ENCODE results near the gene CASZ1.

Gene CASZ1

DNA sequence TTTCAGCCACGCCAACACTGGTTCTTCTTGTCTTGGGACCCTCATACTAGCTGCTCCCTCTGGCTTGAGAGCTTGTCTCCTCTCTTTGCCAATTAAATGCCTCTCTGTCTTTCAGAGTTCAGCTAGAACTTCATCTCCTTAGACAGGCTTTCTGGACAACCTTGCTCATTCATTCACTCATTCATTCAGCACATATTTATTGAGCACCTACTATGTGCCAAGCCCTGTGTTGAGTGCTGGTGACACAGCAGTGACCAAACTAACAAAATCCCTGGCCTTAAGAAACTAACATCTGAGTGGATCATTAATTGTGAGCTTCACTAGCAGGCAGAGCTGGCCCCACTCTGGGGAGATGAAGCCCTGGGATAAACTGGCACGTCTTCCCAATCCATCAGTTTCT lies 24.9 kb upstream of the CASZ1 start:
- no peak for DNase-seq (ENCODE audit: low spot score)

DNA sequence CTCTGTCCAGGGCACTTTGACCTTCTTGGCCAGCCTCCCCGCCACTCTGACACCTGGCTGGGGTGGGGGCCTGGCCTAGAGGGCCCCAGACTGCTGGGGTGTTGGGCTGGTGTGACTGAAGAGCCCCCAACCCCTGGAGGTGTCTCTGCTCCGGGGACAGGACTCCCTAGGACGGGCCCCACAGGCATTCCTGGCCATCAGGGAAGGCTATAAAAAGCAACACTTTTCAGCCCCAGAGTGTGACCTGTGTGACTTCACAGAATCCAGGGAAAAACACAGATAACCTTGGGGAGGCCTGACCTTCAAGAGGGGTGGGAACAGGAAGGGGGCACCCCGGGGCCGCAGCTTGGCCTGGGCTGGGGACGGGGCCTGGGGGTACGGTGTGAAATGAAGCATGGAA lies 24.0 kb upstream of the CASZ1 start:
- no peak for DNase-seq (ENCODE audit: low spot score)

- no peak for DNase-seq (ENCODE audit: low spot score)
Measured at GRCh38 chr1:10819198-10819901, 22.9 kb upstream of the CASZ1 start.

- no peak for DNase-seq (ENCODE audit: low spot score)
Measured at GRCh38 chr1:10818262-10819197, 22.1 kb upstream of the CASZ1 start.

- DNase-seq (ENCODE audit: low spot score) = no peak
Measured at GRCh38 chr1:10816743-10817369, 20.4 kb upstream of the CASZ1 start.

GRCh38 chr1:10816233-10816632 lies 19.8 kb upstream of the CASZ1 start:
- DNase-seq (ENCODE audit: low spot score) = no peak

DNA sequence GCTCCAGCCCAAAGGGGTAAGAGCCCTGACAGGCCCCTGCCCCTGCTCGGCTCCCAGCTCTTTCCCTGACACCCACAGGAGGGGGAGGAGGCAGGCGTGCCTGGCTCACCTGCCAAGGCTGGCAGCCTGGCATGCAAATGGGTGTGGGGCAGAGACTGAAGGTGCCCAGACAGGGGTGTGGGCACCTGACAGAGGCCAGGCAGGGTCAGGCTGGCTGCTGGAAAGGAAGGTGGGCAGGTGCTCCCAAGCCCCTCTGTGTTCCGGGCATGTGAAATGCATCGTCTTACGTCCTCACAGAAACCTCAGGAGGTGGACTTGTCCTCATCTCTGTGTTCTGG lies 19.4 kb upstream of the CASZ1 start:
- DNase-seq (ENCODE audit: low spot score) = no peak

DNA sequence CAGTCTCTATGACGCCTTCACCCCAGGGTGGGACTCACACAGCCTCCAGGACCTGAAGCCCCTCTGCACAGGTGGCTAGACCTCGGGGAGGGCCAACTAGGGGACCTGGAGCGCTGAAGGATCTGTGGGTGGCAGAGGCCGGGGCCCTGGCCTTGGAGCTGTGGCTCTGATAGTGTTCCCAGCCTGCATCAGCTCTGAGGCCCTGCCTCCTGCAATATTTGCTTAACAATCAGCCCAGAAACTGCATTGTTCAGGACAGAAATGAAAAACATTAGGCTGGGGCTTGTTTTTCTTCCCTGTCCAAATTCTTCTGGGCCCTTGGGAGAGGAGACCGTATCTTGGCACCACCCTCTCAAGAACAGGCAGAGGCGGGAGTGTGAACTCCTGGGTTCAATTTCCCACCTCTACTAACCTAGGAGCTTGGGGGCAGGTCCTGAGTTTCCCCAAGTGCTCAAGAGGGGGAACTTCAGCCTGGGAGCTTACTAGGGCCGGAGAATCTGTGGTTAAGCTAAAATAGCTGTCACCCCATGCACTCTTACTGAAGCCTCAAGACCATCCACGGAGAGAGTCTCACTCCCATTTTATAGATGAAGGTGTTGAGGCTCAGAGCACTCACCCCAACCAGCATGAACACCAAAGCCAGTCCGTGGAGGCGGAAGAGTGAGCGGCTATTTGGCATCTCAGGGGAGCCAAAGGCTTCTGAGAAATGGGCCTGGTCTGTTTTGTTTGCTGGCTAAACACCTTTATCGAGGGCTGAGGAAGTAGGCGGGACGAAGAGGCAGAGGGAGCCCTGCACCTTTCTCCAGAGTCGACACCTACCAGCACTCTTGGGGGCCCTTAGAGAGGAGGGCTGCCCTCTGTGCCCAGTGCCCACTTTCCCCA lies 18.8 kb upstream of the CASZ1 start:
- no peak for DNase-seq (ENCODE audit: low spot score)

DNA sequence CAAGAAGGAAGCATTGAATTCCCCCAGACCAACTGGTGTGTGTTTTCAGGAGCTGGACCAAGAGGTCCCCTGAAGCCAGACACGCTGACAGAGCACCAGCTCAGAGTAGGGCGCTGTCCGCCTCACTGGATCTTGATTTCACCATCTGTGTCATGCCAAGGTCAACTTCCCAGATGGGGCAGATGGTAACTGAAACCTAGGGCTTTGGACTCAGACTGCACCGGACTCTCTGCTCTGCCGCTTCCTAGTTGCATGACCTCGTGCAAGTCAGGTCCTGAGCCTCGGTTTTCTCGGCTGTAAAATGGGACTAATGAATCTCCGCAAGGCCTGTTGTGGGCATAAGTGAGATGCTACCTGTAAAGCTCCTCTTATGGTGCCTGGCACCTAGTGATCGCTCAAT lies 17.9 kb upstream of the CASZ1 start:
- no peak for DNase-seq (ENCODE audit: low spot score)

DNA sequence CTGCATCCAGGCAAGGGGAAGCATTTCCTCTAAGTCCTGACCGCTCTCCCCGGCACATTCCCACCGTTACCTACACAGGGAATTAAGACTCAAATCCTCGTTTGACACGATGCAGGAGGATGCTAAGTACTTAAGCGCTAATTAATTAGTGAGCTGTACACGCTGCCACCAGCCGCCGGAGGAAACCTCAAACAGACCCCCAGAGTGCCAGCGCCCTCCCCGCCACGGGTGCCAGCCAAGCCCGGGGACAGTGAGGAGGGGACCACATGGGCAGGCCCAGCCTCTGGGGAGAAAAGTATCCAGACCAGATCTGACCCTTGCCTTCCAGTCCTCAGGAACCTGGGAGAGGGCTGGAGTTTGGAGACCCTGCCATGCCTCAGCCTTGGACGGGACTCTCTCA lies 17.4 kb upstream of the CASZ1 start:
- no peak for DNase-seq (ENCODE audit: low spot score)

- no peak for DNase-seq (ENCODE audit: low spot score)
Measured at GRCh38 chr1:10812387-10812915, 16.0 kb upstream of the CASZ1 start.

DNA sequence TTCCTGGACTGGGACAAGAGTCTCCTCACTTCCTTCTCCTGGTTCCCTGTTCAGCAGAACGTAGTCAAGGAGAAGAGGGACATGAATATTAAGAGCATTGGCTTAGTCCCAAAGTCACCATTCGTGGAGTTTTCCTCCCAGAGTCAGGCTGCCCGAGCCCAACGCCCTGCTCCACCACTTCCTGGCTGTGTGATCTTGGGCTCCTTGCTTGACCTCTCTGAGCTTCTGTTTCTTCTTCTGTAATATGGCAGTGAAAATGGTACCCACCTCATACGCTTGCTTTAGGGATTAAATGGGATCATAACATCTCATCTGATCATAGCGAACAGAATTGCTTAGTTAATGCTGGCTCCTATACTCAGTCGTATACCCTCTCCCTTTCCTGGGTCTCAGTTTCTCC lies 12.0 kb upstream of the CASZ1 start:
- DNase-seq (ENCODE audit: low spot score) = no peak

GRCh38 chr1:10806966-10807365 lies 10.5 kb upstream of the CASZ1 start:
- DNase-seq (ENCODE audit: low spot score) = no peak

GRCh38 chr1:10803971-10804820 lies 7.8 kb upstream of the CASZ1 start:
- no peak for DNase-seq (ENCODE audit: low spot score)

DNA sequence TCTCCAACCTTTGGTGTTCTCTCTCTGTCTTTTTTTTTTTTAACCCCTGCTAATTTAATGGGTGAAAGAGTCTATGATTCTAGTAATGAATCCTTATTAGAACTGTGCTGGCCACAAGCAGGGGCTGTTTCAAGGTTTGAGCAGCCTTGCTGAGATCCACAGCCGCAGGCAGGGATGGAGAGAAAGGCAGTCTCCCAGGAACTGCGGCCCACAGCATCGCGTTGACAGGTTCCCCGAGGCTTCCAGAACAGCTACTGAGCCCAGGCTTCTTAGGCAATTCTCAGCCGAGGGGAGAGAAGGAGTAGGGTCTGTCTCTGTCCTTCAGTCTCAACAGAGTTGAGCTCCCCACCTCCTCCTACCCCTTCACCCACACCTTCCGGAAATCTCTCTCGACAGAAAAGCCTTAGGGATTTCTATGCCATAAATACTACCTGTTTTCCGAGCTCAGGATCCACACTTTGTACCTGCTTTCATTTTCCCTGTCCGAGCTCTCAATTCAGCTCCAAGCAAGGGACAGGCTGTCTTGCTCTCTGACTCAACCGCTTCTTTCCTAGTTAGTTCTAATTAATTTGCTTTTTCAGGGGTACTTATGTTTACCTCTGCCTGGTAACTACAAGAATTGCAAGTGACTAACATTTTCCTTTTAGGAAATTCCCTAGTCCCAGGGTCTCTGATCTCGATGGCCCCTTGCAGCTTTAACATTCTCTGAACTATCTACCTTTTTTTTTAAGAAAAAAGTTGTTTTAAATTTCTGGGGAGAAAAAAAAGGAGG lies 6.7 kb upstream of the CASZ1 start:
- DNase-seq (ENCODE audit: low spot score) = no peak

DNA sequence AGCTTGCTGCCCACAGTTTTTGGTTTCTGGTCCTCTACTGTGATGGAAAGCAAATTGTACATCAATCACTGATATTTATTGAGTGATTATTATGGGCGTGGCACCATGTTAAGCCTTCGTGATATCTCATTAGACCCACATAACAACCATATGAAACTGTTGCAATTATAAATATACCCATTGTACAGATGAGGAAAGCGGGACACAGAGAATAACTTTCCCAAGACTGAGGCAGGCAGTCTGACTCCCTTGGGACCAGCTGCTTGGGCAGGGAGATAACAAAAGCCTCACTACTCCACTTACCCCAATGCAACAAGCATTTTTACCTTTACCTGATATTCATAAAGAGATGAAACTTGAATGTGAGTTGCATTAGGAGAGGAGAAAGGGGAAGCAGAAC lies 4.3 kb upstream of the CASZ1 start:
- DNase-seq (ENCODE audit: low spot score) = no peak

- no peak for DNase-seq (ENCODE audit: low spot score)
Measured at GRCh38 chr1:10799726-10800125, 3.3 kb upstream of the CASZ1 start.

GRCh38 chr1:10795276-10796021 lies 997 bp downstream of the CASZ1 start:
- DNase-seq (ENCODE audit: low spot score) = no peak

DNA sequence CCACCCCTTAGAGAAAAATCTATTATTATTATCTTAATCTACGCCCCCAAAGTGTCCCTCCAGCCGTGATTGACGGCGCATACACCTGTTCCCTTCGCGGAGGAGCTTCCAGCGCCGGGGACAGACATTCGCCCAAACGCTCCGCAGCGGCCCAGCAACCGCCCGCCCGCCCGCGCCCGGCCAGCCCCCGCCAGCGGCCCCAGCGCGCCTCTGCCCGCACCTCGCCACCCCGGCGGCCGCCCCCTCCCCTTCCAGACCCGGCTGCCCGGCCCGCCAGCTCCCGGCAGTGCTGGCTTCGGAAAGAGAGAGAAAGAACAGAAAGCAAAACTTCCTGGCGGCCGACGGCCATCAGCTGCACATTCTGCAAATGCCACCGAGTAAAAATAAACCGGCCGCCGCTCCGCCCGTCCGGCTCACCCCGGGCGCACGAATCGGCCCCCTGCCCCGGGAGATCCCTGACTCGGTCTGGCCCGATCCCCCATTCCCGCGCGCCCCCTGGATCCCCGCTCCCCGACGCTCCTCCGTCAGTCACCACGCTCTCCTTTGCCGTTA lies 1.6 kb downstream of the CASZ1 start:
- no peak for DNase-seq (ENCODE audit: low spot score)

All from putamen (tissue), 1 donor.